DOHH2 (cell line): ENCODE results near the gene XCL2.
"Not testable (repeated sequence)": the region's sequence is repeated elsewhere in the genome, so short reads cannot be mapped to it uniquely, and the experiment has no call there.

Experiments
- H3F3A ChIP-seq: fragments of 200-600 bp; sonication (generic), shearing (Covaris generic); 2 replicates; pipeline ENCODE4 v1.6.0; 2016; ENCODE audit warnings: antibody characterized with exemption, mild to moderate bottlenecking; ENCODE audit not compliant: control insufficient read depth, insufficient read depth
- H3K27ac ChIP-seq: fragments of 200-600 bp; sonication (generic); 2 replicates; pipeline ENCODE4 v1.5.1; 2014; ENCODE audit warnings: low read depth, mild to moderate bottlenecking, low read length, moderate library complexity
- H3K27me3 ChIP-seq: fragments of 200-600 bp; sonication (generic); 2 replicates; pipeline ENCODE4 v1.6.1; 2014; ENCODE audit warnings: mild to moderate bottlenecking, low read length, mixed read lengths; ENCODE audit not compliant: control insufficient read depth
- H3K36me3 ChIP-seq: fragments of 200-600 bp; sonication (generic); 2 replicates; pipeline ENCODE4 v1.6.1; 2014; ENCODE audit warnings: mild to moderate bottlenecking, low read length, moderate library complexity, mixed read lengths; ENCODE audit not compliant: control insufficient read depth
- H3K4me1 ChIP-seq: fragments of 200-600 bp; sonication (generic); 2 replicates; pipeline ENCODE4 v1.6.1; 2014; ENCODE audit warnings: mild to moderate bottlenecking, low read length, mixed read lengths; ENCODE audit not compliant: control insufficient read depth
- H3K4me2 ChIP-seq: fragments of 200-600 bp; sonication (generic); 2 replicates; pipeline ENCODE4 v1.6.0; 2014; ENCODE audit warnings: mild to moderate bottlenecking, low read length, moderate library complexity
- H3K4me3 ChIP-seq: fragments of 200-600 bp; sonication (generic); 2 replicates; pipeline ENCODE4 v1.5.1; 2014; ENCODE audit warnings: mild to moderate bottlenecking, low read length, mixed read lengths
- H3K79me2 ChIP-seq: fragments of 200-600 bp; sonication (generic); 2 replicates; pipeline ENCODE4 v1.6.1; 2014; ENCODE audit warnings: mild to moderate bottlenecking, low read length, mixed read lengths; ENCODE audit not compliant: control insufficient read depth
- H3K9me2 ChIP-seq: fragments of 200-600 bp; sonication (generic); replicated peaks from 2 replicates; pipeline ENCODE4 v1.6.1; 2014; ENCODE audit warnings: mild to moderate bottlenecking, low read length, mixed read lengths; ENCODE audit not compliant: control insufficient read depth
- H3K9me3 ChIP-seq: fragments of 200-600 bp; sonication (generic); 2 replicates; pipeline ENCODE4 v1.6.1; 2014; ENCODE audit warnings: antibody characterized with exemption, low read length, mixed read lengths; ENCODE audit not compliant: control insufficient read depth, insufficient read depth
- H4K20me1 ChIP-seq: fragments of 200-600 bp; sonication (generic); 2 replicates; pipeline ENCODE4 v1.6.0; 2014; ENCODE audit warnings: low read depth, mild to moderate bottlenecking, antibody characterized with exemption, low read length, moderate library complexity; ENCODE audit not compliant: control insufficient read depth, insufficient read depth
- EZH2phosphoT487 ChIP-seq: fragments of 200-600 bp; sonication (generic); IDR thresholded peaks from 2 replicates; pipeline ENCODE4 v1.6.1; 2017; ENCODE audit warnings: borderline replicate concordance, mild to moderate bottlenecking, antibody characterized with exemption, low read length, moderate library complexity, mixed read lengths
- TF ChIP-seq, protein P1 (sequence below): fragments of 200-600 bp; sonication (generic); IDR thresholded peaks from one replicate; pipeline ENCODE4 v1.5.1; 2014; ENCODE audit warnings: antibody characterized with exemption, mild to moderate bottlenecking, low read depth, low read length; ENCODE audit not compliant: poor library complexity, severe bottlenecking

XCL2 gene, protein sequence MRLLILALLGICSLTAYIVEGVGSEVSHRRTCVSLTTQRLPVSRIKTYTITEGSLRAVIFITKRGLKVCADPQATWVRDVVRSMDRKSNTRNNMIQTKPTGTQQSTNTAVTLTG

DNA sequence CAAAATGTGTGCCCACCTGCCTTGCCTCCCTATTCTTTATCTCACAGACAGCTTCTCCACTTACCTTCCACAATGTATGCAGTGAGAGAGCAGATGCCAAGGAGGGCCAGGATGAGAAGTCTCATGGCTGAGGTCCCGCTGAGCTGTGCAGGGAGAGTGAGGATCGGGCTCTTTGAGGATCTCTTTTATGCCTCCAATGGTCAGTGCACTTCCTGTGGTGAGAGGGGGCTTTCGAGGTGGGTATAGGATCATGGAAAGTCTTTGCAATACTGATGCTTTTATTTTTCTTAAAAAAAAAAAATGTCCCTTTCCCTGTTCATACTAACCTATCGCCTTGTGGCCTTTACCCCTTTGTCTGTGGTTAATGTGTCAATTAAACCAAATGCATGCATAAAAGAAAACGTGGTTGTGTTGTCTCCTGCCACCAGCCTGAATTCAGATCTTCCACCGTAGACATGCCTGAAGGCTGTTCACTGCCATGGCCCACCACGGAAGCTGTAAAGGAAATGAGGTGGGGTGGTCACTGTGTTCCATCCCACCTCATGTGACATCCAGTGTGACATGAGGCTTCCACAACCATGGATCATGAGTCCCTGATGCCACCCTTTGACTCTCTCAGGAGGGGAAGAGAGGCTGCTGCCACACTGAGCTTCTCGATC, at the start of gene XCL2:
XCL2 (minus strand) TSS at position 158 of the 659 bp plus-strand sequence; CDS start at position 125, 33 bp downstream.
- not testable (repeated sequence) for H3K4me3 ChIP-seq, H4K20me1 ChIP-seq, H3K36me3 ChIP-seq, H3F3A ChIP-seq, H3K79me2 ChIP-seq, H3K27ac ChIP-seq, H3K4me1 ChIP-seq, H3K9me2 ChIP-seq, H3K9me3 ChIP-seq, H3K27me3 ChIP-seq, H3K4me2 ChIP-seq

DNA sequence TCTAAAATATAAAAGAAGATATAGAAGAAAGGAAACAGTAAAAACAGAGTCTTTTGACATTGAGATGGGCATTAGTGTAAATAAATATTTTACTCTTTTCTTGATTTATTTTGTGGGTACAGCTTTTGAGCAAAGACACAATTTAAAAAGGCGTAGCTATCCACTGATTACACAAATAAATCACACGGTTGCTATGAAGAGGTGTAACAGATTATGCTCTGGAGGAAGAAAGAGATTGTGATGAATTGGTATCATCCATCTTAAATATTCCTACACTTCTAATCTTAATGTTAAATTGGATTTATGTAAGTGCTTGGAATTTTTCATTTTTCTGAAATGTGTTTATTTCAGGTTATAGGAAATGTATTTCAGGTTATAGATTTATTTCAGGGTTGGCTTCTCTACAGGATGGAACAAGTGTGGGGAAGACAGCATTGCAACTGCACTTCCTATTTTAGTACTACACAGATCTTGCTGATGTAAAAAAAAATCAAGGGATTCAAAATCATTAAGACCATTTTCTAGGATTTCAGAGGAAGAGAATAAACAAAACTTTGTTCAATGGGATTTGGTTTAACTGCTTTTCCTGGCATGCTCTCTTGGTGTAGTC, 47.9 kb upstream of the XCL2 start:
- Histone ChIP-seq H3K9me2 (no peaks in the 10 kb centered on the region), H3K9me3 (no peaks in the 10 kb centered on the region), H3K4me2 (no peak overlapping the region), H3K36me3 (no peaks in the 10 kb centered on the region), H3K4me1 (no peaks in the 10 kb centered on the region), H3K27ac (no peak overlapping the region), H3K27me3 (no peaks in the 10 kb centered on the region), H3K4me3 (no peak overlapping the region), H3K79me2 (no peaks in the 10 kb centered on the region), H3F3A (no peaks in the 10 kb centered on the region), H4K20me1 (no peaks in the 10 kb centered on the region)
- no peak for TF ChIP-seq EZH2phosphoT487
- TF ChIP-seq, protein P1, sequence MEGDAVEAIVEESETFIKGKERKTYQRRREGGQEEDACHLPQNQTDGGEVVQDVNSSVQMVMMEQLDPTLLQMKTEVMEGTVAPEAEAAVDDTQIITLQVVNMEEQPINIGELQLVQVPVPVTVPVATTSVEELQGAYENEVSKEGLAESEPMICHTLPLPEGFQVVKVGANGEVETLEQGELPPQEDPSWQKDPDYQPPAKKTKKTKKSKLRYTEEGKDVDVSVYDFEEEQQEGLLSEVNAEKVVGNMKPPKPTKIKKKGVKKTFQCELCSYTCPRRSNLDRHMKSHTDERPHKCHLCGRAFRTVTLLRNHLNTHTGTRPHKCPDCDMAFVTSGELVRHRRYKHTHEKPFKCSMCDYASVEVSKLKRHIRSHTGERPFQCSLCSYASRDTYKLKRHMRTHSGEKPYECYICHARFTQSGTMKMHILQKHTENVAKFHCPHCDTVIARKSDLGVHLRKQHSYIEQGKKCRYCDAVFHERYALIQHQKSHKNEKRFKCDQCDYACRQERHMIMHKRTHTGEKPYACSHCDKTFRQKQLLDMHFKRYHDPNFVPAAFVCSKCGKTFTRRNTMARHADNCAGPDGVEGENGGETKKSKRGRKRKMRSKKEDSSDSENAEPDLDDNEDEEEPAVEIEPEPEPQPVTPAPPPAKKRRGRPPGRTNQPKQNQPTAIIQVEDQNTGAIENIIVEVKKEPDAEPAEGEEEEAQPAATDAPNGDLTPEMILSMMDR = no peak

DNA sequence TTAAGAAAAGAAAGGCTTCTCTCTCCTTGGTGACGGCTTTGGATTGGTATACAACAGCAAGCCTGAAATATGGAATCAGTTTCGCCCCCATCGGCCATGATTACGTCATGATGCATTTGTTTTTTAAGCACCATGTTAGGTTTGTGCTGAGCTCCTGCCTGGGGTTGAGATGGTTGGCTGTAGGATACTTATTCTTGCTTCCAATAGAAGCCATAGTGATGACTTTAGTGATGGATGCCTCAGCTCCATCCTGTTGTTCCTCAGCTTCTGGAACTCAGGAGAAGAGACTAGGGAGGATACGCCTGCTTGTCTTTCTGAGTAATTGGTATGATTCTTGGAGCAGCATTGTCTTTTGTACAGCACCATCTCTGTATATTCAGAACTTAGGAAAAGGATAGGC, 47.3 kb upstream of the XCL2 start:
- H3K9me3 ChIP-seq = no peaks in the 10 kb centered on the region
- no peaks in the 10 kb centered on the region for H3K36me3 ChIP-seq
- no peak overlapping the region for H3K27ac ChIP-seq
- no peaks in the 10 kb centered on the region for H4K20me1 ChIP-seq
- H3K4me2 ChIP-seq = no peak overlapping the region
- H3K9me2 ChIP-seq = no peaks in the 10 kb centered on the region
- no peaks in the 10 kb centered on the region for H3F3A ChIP-seq
- H3K79me2 ChIP-seq = no peaks in the 10 kb centered on the region
- TF ChIP-seq, protein P1 = no peak
- TF ChIP-seq EZH2phosphoT487 = no peak
- no peak overlapping the region for H3K4me3 ChIP-seq
- H3K4me1 ChIP-seq = no peaks in the 10 kb centered on the region
- H3K27me3 ChIP-seq = no peaks in the 10 kb centered on the region

DNA sequence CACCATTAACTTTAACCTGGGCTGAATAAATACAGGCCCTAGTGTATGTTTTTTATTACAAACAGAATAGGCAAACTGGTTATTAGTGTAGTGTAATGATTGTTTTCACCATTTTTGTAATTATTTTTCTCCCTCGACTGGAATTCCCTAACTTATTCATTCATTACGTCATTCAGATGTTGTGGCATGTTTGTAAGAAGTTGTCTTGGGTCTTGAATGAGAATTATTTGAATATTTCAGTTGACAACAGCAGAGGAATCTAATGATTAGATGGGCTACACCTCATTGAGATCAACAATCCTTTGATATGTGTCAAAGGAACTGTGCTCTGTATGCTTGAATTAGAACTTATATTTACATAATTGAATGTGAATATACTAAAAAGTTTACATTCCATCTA, 45.4 kb upstream of the XCL2 start:
- Histone ChIP-seq H3K27me3 (no peaks in the 10 kb centered on the region), H3K9me2 (no peaks in the 10 kb centered on the region), H3F3A (no peaks in the 10 kb centered on the region), H3K4me3 (no peak overlapping the region), H3K79me2 (no peaks in the 10 kb centered on the region), H4K20me1 (no peaks in the 10 kb centered on the region), H3K4me1 (no peaks in the 10 kb centered on the region), H3K9me3 (no peaks in the 10 kb centered on the region), H3K36me3 (no peaks in the 10 kb centered on the region), H3K4me2 (no peak overlapping the region), H3K27ac (no peak overlapping the region)
- no peak for TF ChIP-seq EZH2phosphoT487
- TF ChIP-seq, protein P1 = no peak
